ENCODE measurements around the gene IRX5.
A peak's percentile ranks its signal among the peaks of the same experiment; 100 is the strongest.

The IRX5 gene

GRCh38 chr16:54931120-54932014 is 702 bp downstream of the IRX5 start:
- no peak for DNase-seq (ENCODE audit: low spot score)

DNA sequence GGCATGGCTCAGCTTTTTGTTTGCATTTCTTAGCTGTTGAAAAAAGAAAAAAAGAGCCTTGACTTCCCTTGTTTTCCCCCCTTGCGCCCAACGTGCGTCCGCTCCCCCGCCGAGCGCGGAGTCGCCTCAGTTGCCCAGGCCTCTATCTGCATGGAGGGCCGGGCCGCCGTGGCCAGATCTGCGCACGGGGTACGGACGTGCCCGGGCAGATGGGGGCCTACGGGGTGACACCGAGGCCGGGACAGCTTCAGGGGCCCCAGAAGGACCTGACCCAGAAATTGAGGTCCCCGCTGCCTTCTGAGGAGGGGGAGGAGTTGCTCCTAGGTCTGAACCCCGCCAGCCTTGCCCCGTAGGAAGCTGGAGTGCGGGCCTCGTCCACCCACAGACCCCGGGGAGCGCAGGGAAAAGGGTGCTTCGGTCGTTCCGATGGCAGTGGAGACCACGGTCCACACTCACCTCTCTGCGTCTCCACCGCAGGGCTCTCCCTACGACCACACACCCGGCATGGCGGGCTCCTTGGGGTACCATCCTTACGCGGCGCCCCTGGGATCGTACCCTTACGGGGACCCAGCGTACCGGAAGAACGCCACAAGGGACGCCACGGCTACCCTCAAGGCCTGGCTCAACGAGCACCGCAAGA is 1.5 kb downstream of the IRX5 start:
- no peak for DNase-seq (ENCODE audit: low spot score)

- no peak for DNase-seq (ENCODE audit: low spot score)
Measured at GRCh38 chr16:54932737-54933254, 2.1 kb downstream of the IRX5 start.

GRCh38 chr16:54933281-54934011 is 2.8 kb downstream of the IRX5 start:
- DNase-seq (ENCODE audit: low spot score): no peak

GRCh38 chr16:54934481-54935265 is 4.0 kb downstream of the IRX5 start:
- DNase-seq (ENCODE audit: low spot score): no peak

GRCh38 chr16:54935266-54935968 is 4.8 kb downstream of the IRX5 start:
- no peak for DNase-seq (ENCODE audit: low spot score)

- DNase-seq (ENCODE audit: low spot score): no peak
Measured at GRCh38 chr16:54936201-54936978, 5.7 kb downstream of the IRX5 start.

- peak; percentile 15 for DNase-seq (ENCODE audit: low spot score)
Measured at GRCh38 chr16:54936979-54937670, 6.5 kb downstream of the IRX5 start.

- no peak for DNase-seq (ENCODE audit: low spot score)
Measured at GRCh38 chr16:54937671-54938211, 7.1 kb downstream of the IRX5 start.

- no peak for DNase-seq (ENCODE audit: low spot score)
Measured at GRCh38 chr16:54938212-54939028, 7.8 kb downstream of the IRX5 start.

DNA sequence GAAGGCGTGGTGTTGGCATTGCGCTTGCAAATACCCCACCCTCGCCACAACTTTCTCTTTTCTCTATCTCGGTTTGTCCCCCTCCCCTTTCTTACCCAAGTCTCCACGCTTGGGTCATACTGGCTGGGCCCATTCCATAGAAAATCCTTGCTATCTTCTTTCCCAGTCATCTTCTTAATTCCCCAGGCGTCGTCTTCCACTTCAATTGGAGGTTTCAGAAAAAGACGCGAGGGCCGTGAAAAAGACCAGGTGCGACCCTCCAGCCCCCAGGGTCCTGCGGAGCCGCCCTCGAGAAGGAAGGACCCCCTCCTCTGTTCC is 8.3 kb downstream of the IRX5 start:
- DNase-seq (ENCODE audit: low spot score): no peak

DNA sequence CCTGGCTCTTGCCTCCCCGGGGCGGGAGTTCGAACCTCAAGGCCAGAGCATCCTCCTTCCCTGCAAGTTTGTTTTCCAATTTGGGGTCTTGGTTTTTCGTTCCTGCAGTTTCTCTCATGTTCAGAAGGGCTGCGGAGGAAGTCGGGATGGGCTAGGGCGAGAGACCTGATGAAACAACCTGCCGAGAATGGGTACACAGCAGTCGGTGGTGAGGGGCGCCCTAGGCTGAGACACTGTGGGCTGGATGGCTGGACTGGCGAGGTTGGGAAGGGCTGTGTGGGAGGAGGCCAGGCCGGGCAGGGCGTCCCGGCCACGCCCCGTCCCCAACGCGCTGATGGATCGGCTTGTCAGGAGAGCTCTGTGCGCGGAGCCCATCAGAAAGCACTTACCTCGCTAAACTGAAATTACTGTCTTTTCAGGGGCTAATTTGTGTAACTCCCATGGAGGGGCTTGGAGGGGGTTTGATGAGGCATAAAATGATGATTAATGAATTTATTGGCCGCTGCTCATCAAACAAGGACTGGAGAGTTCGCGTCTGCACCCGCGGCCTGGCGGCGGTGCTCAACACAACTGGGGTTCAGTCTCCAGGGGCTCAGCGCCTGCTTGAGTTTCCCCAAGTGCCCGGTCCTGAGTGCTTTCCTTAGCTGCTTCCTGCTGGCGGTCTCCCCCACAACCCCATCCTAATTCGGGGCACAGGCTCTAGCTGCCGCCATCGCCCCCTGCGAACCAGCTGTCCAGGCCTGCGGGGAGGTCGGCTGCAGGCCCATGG is 9.0 kb downstream of the IRX5 start:
- no peak for DNase-seq (ENCODE audit: low spot score)

DNA sequence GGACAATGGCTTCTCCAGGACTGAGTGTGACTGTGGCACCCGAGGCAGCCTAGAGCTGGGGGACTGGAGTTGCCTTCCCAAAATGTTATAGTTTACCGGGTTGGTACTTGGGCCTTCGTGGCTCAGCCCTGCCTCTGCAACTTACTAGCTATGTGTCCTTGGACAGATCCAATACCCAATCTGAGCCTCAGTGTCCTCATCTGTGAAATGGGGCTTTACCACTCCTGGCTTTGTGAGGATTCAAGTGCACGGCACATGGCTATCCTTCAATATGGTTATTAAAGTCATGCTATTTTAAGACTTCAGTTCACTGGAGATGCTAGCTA is 9.6 kb downstream of the IRX5 start:
- no peak for DNase-seq (ENCODE audit: low spot score)

- DNase-seq (ENCODE audit: low spot score): no peak
Measured at GRCh38 chr16:54942353-54942943, 11.8 kb downstream of the IRX5 start.

GRCh38 chr16:54944002-54944401 is 13.3 kb downstream of the IRX5 start:
- DNase-seq (ENCODE audit: low spot score): no peak

DNA sequence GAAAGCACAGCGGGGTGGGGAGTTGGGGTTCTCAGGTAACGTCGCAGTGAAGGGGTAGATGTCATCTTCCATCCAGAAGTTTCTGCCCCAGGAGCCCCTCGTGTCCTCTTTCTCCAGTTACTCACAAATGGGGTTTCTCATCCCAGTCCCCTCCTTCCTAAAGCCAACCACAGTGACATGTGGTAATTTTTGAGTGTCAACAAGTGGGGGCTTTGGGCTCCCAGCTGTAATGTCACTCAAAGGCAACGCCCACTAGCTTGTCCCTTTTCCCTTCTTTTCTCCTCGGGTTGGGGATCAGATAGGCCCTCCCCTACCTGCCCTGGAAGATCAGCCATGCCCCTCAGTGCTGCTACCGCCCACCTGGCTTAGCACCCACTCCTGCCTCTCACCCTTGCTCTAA is 14.4 kb downstream of the IRX5 start:
- no peak for DNase-seq (ENCODE audit: low spot score)

- DNase-seq (ENCODE audit: low spot score): no peak
Measured at GRCh38 chr16:54946909-54947308, 16.2 kb downstream of the IRX5 start.

GRCh38 chr16:54947616-54948015 is 17.0 kb downstream of the IRX5 start:
- no peak for DNase-seq (ENCODE audit: low spot score)

Data from activated CD4-positive, alpha-beta T cell treated with anti-CD3 and anti-CD28 coated beads, Interleukin-2, Interleukin-4, amounts not matched to agents 100 ng/mL and 50 ng/mL, durations not matched to agents 16 hours and 8 hours (primary cell).